Inflammatory macrophage treated with lipopolysaccharide for 1 hour (primary cell): ENCODE results near the gene SLC5A10.

Source experiments
- DNase-seq, 2 donors: peaks; one replicate each; pipeline ENCODE4 v3.0.0-alpha.2; 2020 to 2022

SLC5A10 gene

DNA sequence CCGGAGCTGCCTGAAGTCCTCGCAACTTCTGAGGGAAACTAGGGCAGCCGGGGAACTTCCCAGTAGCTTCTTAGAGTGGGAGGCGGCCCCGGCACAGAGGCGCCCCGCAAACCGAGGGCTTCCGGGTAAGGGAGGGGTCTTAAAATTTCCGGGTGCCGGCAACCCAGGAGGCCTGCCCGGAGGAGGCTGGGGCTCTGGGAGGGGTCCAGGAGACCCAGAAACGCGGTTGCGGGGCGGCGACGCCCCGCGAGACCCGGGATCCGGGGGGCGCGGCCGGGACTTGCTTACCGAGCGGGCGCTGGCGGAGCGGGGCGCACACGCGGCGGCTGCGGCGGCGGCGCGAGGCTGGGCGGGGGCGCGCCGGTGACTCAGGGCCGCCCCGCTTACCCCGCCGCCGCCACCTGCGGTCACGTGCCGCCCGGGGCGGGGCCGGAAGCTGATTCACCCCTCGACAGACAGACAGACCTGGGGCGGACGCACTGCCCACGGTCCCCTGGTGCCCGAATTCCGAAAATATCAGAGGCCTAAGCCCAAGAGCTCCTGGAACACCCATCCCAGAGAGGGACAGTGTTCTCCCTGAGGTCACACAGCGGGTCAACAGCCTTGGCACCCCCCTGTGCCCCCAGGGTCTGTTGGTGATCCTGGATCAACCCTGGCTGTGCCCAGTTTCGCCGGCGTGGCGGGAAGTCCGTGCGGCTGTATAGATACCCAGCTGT, 52.6 kb downstream of the SLC5A10 start, which contains the start of gene FAM83G:
FAM83G (minus strand) TSS at position 344 of the 716 bp plus-strand sequence. CDS start 723 bp downstream, outside the sequence.
- peak; percentile 44 to 74 for DNase-seq

- no peak for DNase-seq
These were observed 53.3 kb downstream of the SLC5A10 start for GRCh38 chr17:19005137-19005773.

DNA sequence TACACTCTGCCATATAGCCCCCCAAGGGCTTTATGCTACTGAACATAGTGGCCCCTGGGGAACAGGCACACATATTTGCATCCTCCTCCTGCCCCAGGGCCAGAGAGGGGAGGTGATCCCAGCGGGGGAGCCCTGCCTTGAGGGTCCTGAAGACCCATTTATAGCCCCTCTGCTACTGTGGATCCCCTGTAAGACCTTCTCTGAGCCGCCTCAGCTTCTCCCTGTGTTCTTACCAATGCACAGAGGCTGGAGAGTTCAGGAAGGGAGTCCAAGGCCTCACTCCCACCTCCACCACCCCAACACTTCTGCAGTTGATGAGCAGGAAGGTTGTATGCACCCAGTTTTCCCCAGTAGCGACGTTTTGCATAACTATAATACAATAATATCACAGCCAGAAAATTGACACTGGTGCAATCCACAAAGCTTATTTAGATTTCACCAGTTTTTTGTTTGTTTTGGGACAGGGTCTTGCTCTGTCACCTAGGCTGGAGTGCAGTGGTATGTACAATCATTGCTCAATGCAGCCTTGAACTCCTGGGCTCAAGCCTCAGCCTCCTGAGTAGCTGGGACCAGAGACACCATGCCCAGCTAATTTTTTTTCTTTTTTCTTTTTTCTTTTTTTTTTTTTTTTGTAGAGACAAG, 53.9 kb downstream of the SLC5A10 start:
- no peak for DNase-seq

DNA sequence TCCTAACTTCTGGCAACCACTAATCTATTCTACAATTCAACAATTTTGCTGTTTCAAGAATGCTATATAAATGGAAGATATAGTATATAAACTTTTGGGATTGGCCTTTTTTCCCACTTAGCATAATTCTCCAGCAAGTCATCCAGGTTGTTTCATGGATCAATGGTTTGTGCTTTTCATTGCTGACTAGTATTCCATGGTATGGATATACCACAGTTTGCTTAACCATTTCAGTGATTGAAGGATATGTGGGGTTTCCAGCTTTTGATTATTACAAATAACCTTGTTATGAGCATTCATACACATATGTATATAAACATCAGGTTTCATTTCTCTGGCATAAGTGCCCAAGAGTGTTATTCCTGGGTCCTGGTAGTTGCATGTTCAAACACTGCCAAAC, 54.7 kb downstream of the SLC5A10 start:
- DNase-seq = no peak

DNA sequence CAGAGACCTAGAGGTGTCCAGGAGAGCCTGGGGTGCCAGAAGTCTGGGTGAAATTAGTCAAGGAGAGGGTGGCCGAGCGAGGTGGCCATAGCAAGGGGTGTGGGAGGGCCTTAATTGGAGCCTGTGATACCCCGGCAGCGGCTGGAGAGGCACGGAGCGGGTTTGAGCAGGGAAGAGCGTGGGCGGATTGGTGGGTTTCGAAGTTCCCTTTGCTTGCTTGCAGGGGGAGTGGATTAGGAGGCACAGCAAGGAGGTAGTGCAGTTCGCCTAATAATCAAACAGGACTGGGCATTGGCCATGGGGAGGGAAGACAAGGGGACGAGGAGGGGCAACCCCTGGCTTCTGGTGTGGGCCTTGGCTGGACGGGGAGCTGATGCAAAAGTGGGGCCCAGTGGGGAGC, 58.0 kb downstream of the SLC5A10 start:
- DNase-seq = no peak

GRCh38 chr17:19010729-19011505, 59.0 kb downstream of the SLC5A10 start:
- DNase-seq = no peak

DNA sequence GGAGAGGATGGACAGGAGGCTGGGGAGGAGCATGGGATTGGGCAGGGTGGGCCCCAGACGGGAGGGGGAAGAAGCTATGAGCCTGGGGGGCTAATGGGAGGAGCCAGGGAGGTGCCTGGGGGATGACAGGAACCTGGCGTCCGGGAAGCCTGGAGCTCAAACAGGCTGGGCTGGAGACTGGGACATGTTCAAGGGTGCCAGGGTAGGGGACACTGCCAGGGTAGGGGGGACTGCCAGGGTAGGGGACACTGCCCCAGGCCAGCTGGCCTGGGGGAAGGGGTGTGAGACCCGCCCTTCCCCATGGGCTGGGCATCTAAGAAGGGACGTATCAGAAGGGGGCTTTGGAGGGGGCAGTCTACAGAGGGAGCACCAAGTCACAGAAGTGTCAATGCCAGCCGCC, 59.6 kb downstream of the SLC5A10 start:
- DNase-seq = no peak

- DNase-seq = no peak
These were observed 60.5 kb downstream of the SLC5A10 start for GRCh38 chr17:19012171-19013080.

GRCh38 chr17:19013226-19013625, 61.3 kb downstream of the SLC5A10 start:
- DNase-seq = no peak

DNA sequence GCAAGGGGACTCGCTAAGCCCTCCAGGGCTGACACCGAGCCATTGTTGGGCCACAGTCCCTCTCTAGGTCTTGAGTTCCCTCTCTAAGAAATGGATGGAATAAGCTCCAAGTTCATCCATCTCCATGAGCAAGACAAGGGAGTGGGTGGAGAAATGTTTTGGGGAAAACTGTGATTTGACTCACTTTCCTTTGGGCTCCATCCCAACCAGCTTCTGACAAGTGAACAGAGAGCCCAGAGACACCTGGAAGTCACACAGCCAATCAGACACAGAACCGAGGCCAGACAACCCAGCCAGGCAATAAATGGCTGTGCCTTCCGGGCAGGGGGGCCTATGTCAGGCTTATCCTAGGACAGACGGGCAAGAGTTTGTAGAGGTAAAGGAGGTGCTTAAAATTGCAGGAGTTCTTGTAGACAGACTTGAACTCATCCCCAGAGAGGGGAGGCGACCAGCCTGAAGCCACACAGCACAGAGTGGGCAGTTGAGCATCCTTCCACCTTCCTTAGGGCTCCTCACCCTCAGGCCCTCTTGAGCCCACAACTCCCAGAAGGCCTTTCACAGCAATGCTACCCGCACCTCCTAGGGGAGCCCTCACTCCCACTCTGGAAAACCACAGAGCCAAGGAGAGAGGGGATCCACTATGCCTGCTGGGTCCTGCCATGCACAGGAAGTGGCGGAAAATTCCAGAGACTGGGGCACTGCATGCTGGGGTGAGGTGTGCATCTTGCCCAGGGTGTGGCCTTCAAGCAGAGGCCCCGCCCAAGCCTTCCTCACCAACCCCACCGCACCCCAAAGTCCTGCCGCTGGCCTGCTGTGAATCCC, 62.1 kb downstream of the SLC5A10 start:
- DNase-seq = no peak

GRCh38 chr17:19014628-19015215, 62.8 kb downstream of the SLC5A10 start:
- DNase-seq = no peak

- DNase-seq = no peak
These were observed 63.5 kb downstream of the SLC5A10 start for GRCh38 chr17:19015428-19015827.

DNA sequence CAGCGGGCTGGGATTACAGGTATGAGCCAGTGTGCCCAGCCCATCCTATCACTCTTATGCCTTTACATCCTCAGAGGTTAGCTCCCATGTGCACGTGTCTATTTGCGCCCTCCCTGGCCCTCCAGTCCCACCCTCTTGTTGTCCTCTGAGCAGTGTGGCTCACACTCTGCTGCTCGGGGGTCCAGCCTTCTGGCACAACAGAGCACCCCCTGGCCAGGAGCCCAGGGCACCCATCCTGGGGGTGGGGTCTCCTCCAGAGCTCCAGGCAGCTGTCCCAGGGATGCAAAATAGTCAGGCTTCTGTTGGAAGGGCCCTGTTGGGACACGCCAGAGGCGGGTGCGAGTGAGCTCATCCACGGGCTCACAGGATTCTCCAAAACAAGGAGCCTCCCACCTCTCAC, 64.3 kb downstream of the SLC5A10 start:
- DNase-seq = no peak

GRCh38 chr17:19016881-19017280, 64.9 kb downstream of the SLC5A10 start:
- DNase-seq = no peak

- no peak for DNase-seq
These were observed 65.4 kb downstream of the SLC5A10 start for GRCh38 chr17:19017401-19017800.

DNA sequence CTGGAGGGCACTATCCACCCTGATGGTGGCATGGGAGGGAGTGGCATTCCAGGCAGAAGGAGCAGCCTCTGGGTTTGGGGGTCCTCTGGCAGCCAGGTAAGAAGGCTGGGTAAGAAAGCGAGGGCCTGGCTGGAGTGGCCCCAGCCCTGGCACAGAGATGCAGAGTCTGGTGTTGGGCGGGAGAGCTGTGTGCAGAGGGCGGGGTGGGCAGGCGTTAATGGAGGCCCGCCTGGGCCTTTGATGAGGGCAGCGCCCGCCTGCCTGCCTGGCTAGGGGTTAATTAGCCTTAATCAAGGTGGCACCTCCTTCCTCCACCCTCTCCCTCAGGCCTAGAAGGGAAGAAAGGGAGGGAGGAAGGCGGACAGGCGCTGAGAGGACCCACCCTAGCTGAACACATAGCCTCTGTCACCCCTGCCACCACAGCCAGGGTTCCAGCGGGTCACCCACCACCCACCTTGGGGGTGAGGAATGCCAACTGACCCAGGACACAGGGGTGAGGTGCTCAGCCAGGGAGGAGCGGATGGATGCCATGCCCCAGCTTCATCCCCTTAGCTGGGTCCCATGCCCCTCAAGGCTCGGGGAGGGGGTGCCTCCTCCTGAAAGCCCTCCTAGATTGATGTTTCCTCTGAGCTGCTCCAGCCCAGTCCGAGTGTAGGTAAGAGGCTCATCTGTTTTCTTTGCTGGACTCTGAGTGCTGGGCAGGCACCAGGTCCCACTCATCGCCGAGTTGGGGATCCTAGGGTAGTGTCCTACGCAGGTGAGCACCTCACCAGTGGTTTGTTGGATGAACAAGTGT, 66.0 kb downstream of the SLC5A10 start:
- no peak for DNase-seq

DNA sequence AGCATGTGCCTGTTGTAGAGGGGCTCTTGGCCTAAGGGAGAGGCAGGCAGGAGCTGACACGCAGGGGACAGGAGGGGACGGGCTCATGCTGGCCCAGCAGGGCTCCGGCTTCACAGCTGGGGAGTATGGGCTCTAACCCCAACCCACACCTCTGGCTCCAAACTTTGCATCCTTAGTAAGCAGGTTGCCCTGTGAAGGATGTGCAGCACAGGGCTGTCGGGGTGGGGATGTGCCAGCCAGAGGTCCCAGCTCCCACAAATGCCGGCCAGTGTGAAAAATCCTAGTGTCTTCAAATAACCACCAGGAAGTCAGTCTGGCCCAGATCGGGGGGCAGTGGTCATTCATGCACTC, 66.6 kb downstream of the SLC5A10 start:
- no peak for DNase-seq

DNA sequence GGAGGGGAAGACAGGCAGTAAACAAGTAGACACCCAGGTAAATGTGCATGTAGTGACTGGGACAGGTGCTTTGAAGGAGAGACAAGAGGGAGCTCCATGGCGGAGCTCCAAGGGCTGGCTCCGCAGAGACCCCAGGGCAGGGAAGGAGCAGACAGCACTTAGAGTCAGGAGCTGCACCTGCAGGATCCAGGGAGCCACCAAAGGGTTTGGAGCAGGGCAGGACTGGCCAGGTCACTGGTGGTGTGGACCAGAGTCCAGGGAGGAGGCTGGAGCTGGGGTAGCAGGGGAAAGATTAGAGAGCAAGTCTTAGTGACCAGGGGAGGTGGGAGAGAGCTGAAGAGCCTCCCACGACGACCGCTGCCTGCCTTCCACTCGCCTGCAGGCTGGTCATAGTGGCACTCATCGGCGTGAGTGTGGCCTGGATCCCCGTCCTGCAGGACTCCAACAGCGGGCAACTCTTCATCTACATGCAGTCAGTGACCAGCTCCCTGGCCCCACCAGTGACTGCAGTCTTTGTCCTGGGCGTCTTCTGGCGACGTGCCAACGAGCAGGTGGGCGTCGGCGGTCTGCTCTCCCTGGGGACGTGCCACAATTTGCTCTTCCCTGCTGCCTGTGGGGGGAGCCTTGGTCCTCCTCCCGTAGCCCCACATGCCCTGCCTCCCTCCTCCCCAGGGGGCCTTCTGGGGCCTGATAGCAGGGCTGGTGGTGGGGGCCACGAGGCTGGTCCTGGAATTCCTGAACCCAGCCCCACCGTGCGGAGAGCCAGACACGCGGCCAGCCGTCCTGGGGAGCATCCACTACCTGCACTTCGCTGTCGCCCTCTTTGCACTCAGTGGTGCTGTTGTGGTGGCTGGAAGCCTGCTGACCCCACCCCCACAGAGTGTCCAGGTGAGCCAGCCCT, 67.3 kb downstream of the SLC5A10 start:
- no peak for DNase-seq

DNA sequence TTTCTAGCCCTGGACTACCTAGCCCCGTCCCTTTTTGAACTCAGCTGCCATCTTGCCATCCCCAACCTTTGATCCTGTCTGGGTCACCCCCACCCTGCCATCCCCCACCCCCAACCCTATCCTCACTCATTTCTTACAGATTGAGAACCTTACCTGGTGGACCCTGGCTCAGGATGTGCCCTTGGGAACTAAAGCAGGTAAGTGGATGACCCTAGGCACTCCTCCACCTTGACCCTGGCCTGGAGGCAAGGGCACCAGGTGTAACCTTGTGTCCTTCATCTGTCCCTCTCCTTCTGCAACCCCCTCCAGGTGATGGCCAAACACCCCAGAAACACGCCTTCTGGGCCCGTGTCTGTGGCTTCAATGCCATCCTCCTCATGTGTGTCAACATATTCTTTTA, 68.1 kb downstream of the SLC5A10 start:
- DNase-seq = no peak
